Smooth muscle cell (in vitro differentiated cells): ENCODE data around the gene ACTR6. TPM values are rescaled to one million over a fixed set of nuclear protein-coding genes. Genes with fewer than 3 reads are reported as not detected.

Experiments used
- DNase-seq: peaks from one replicate; lab custom pipeline; 2025; ENCODE audit not compliant: unreplicated experiment; lab: John Stamatoyannopoulos, UW
- H2AFZ ChIP-seq: fragments of 200-600 bp; sonication (generic); 2 replicates; pipeline ENCODE4 v1.6.0; 2016; ENCODE audit warnings: antibody characterized with exemption, low read depth, mild to moderate bottlenecking
- H3F3A ChIP-seq: fragments of 200-600 bp; sonication (generic); 2 replicates; pipeline ENCODE4 v1.6.0; 2017; ENCODE audit warnings: antibody characterized with exemption, low read depth
- H3K27ac ChIP-seq: fragments of 200-600 bp; sonication (generic); 2 replicates; pipeline ENCODE4 v1.5.1; 2016; ENCODE audit warnings: low read depth, mild to moderate bottlenecking
- H3K27me3 ChIP-seq: fragments of 200-600 bp; sonication (generic); 2 replicates; pipeline ENCODE4 v1.6.1; 2016; ENCODE audit warnings: low read depth, mild to moderate bottlenecking
- H3K36me3 ChIP-seq: fragments of 200-600 bp; sonication (generic); 2 replicates; pipeline ENCODE4 v1.5.1; 2016; ENCODE audit warnings: low read depth
- H3K4me1 ChIP-seq: fragments of 200-600 bp; sonication (generic); 2 replicates; pipeline ENCODE4 v1.5.1; 2016; ENCODE audit warnings: low read depth
- H3K4me2 ChIP-seq: fragments of 200-600 bp; sonication (generic); 2 replicates; pipeline ENCODE4 v1.6.0; 2016; ENCODE audit warnings: mild to moderate bottlenecking
- H3K4me3 ChIP-seq: fragments of 200-600 bp; sonication (generic); 2 replicates; pipeline ENCODE4 v1.5.1; 2016; ENCODE audit warnings: mild to moderate bottlenecking
- H3K79me2 ChIP-seq: fragments of 200-600 bp; sonication (generic); 2 replicates; pipeline ENCODE4 v1.6.0; 2016; ENCODE audit warnings: low read depth, mild to moderate bottlenecking
- H3K9ac ChIP-seq: fragments of 200-600 bp; sonication (generic); 2 replicates; pipeline ENCODE4 v1.6.0; 2016; ENCODE audit warnings: low read depth
- H3K9me3 ChIP-seq: fragments of 200-600 bp; sonication (generic); replicated peaks from 2 replicates; pipeline ENCODE4 v1.5.1; 2016; ENCODE audit warnings: low read depth
- H4K20me1 ChIP-seq: fragments of 200-600 bp; sonication (generic); 2 replicates; pipeline ENCODE4 v1.6.0; 2016; ENCODE audit warnings: low read depth
- WGBS: methylation state at CpG from one replicate; pipeline ENCODE4 v1.1.7; 2016; ENCODE audit warnings: low lambda C conversion rate; 5-methylcytosine and 5-hydroxymethylcytosine counted together
- polyA plus RNA-seq: library from polyadenylated mRNA; unstranded; fragments of >200 nt; fragmentation: Nextera tagmentation; extraction: Ambion mirVana; gene quantifications from 2 replicates; pipeline ENCODE4 v1.2.1, GENCODE V29; 2016
- total RNA-seq: library from RNA; depleted of rRNA; stranded (reverse); fragments of >200 nt; gene quantifications from 2 replicates; pipeline ENCODE4 v1.2.3, GENCODE V29; 2014
- TF ChIP-seq, protein P1 (sequence below): fragments of 200-600 bp; sonication (generic); IDR thresholded peaks from 2 replicates; pipeline ENCODE4 v1.5.1; 2017; ENCODE audit warnings: borderline replicate concordance, mild to moderate bottlenecking, antibody characterized with exemption; ENCODE audit not compliant: insufficient read depth, poor library complexity, severe bottlenecking

The ACTR6 gene
- total and polyA plus RNA-seq, 2 experiments from 2014 or later = 21.7 to 27.3 TPM

GRCh38 chr12:100265732-100266584, 65.3 kb downstream of the ACTR6 start:
- Histone ChIP-seq H3K79me2 (peaks cover 33% of the 10 kb centered on the region), H3K27me3 (no peaks in the 10 kb centered on the region), H3K27ac (peak overlapping the region; percentile 98), H3K4me1 (peaks cover 15% of the 10 kb centered on the region), H2AFZ (peak overlapping the region; percentile 90), H3K9me3 (no peaks in the 10 kb centered on the region), H3K4me3 (peak overlapping the region; percentile 92), H4K20me1 (peaks cover 26% of the 10 kb centered on the region), H3K4me2 (peak overlapping the region; percentile 82), H3K9ac (no peak overlapping the region), H3K36me3 (no peaks in the 10 kb centered on the region), H3F3A (no peaks in the 10 kb centered on the region)
- no peak for DNase-seq
- TF ChIP-seq, protein P1, sequence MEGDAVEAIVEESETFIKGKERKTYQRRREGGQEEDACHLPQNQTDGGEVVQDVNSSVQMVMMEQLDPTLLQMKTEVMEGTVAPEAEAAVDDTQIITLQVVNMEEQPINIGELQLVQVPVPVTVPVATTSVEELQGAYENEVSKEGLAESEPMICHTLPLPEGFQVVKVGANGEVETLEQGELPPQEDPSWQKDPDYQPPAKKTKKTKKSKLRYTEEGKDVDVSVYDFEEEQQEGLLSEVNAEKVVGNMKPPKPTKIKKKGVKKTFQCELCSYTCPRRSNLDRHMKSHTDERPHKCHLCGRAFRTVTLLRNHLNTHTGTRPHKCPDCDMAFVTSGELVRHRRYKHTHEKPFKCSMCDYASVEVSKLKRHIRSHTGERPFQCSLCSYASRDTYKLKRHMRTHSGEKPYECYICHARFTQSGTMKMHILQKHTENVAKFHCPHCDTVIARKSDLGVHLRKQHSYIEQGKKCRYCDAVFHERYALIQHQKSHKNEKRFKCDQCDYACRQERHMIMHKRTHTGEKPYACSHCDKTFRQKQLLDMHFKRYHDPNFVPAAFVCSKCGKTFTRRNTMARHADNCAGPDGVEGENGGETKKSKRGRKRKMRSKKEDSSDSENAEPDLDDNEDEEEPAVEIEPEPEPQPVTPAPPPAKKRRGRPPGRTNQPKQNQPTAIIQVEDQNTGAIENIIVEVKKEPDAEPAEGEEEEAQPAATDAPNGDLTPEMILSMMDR = no peak
- 72% methylated on average over 11 of the region's 11 CpGs for WGBS

DNA sequence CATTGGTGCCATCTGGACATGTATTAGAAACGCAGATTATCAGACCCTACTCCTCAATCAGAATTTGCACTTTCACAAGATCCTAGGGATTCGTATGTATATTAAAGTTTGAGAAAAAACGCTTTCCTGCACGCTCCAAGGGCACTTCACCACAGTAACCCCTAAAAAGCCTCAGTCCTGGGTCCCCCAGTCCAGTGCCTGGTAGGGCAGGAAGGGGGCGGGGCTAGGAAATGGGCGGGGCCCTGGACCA, 65.9 kb downstream of the ACTR6 start:
- no peaks in the 10 kb centered on the region for H3K27me3 ChIP-seq
- 3% methylated on average over 6 of the region's 6 CpGs for WGBS
- H3K27ac ChIP-seq = peak overlapping the region; percentile 98

GRCh38 chr12:100266835-100267602, 66.4 kb downstream of the ACTR6 start, which contains the start of the genes DEPDC4 and SCYL2:
Gene DEPDC4 (minus strand): TSS chr12:100267079. CDS start chr12:100267076, 3 bp downstream.
Gene SCYL2 (plus strand): TSS chr12:100267177. CDS start chr12:100282971, 15,794 bp downstream.
- no peaks in the 10 kb centered on the region for H3K27me3 ChIP-seq
- TF ChIP-seq, protein P1 = no peak
- H3K36me3 ChIP-seq = no peaks in the 10 kb centered on the region
- whole genome bisulfite sequencing = 2% methylated on average over 53 of the region's 62 CpGs
- peaks cover 44% of the 10 kb centered on the region for H3K79me2 ChIP-seq
- peak within 1 kb of the TSS; percentile 98 for H3K27ac ChIP-seq
- peaks cover 37% of the 10 kb centered on the region for H4K20me1 ChIP-seq
- peak within 1 kb of the TSS; percentile 93 for H3K4me2 ChIP-seq
- no peaks in the 10 kb centered on the region for H3F3A ChIP-seq
- peak within 1 kb of the TSS; percentile 90 for H2AFZ ChIP-seq
- H3K4me3 ChIP-seq = peak within 1 kb of the TSS; percentile 92
- H3K9ac ChIP-seq = peak within 1 kb of the TSS; percentile 99
- no peaks in the 10 kb centered on the region for H3K9me3 ChIP-seq
- peak; percentile 94 for DNase-seq
- H3K4me1 ChIP-seq = peaks cover 15% of the 10 kb centered on the region

More for the DNA sequence above, 65.9 kb downstream of the ACTR6 start:
- TF ChIP-seq, protein P1 = no peak
- Histone ChIP-seq H3K79me2 (peaks cover 38% of the 10 kb centered on the region), H3K4me1 (peaks cover 15% of the 10 kb centered on the region), H3K36me3 (no peaks in the 10 kb centered on the region), H3F3A (no peaks in the 10 kb centered on the region), H3K9ac (no peak overlapping the region), H3K4me3 (peak overlapping the region; percentile 92), H3K9me3 (no peaks in the 10 kb centered on the region), H4K20me1 (peaks cover 32% of the 10 kb centered on the region), H2AFZ (peak overlapping the region; percentile 90), H3K4me2 (peak overlapping the region; percentile 82)
- no peak for DNase-seq
